Measurements from ENCODE around the gene LIMS4.
"Not testable (repeated sequence)": the region's sequence is repeated elsewhere in the genome, so short reads cannot be mapped to it uniquely, and the experiment has no call there.

LIMS4 gene

DNA sequence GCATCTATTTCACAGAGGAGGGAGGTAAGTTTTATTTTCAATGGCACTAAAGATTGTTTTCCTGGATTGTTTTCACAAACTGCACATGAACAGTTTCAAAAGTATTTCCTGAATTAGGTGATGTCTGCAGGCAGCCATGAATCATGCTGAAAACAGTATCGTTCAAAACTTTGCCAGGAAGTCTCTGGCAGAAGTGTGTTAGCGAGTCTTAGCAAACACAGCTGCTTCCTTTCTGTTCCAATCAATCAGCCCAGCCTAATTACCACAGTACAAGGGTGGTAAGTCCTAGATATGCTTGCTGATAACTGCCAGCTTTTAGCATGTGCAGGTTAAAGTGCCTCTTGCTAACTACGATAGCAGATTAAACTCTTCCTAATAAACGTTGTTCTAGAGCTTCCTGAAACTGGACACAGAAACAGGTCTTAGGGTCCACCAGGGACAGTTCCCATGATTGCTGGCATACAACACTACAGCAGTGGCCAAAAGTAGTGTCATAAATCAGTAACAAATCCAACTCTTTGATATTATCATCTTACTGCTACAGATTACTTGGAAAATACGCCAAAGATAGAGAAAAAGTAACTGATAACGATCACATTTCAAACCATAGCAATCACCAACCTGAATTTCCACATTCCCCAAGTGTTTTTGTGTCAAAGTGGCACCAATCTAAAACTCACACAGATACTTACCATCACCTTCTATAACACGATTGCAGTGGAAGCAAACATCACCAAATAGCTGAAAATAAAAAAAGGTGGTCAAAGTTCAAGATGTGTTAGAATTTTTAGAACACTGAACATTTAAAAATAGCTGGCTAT is 23.3 kb downstream of the LIMS4 start:
- not testable (repeated sequence) for DNase-seq

- DNase-seq: not testable (repeated sequence)
Measured at GRCh38 chr2:110446644-110447043, 26.0 kb downstream of the LIMS4 start.

GRCh38 chr2:110443305-110444005 is 29.2 kb downstream of the LIMS4 start:
- DNase-seq: not testable (repeated sequence)

GRCh38 chr2:110441905-110442304 is 30.7 kb downstream of the LIMS4 start:
- not testable (repeated sequence) for DNase-seq

DNA sequence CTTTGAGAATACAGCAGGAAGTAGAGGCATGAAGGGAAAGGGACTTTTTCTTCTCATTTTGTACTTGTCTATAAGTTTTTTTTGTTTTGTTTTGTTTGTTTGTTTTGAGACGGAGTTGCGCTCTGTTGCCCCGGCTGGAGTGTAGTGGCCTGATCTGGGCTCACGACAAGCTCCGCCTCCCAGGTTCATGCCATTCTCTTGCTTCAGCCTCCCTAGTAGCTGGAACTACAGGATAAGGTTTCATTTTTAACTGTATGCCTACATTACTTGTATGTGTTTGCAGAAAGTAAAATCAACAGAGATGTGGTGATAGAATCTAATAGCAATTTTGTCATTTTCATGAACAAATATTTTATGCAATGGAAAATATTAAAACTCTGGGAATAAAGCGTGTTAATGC is 38.1 kb downstream of the LIMS4 start:
- not testable (repeated sequence) for DNase-seq

DNA sequence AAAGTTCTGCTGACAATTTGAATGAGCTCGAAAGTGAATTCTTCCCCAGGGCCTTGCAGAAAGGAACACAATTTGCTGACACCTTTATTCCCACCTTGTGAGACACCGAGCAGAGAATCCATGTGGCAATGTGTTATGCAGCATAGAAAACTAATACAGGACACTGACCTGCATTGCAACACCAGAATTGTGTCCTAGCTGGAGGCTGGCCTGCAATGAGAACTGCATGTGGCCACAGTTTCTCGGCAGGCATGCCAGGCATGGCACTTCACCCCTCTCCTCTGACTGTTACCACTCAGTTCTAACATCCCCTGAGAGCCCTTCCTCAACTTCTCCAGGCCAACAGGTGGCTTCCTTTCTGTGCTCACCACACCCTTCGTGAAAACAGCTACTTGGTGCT is 46.9 kb downstream of the LIMS4 start:
- DNase-seq: not testable (repeated sequence)

- not testable (repeated sequence) for DNase-seq
Measured at GRCh38 chr2:110424421-110424820, 48.2 kb downstream of the LIMS4 start.

GRCh38 chr2:110423574-110423962 is 49.0 kb downstream of the LIMS4 start:
- not testable (repeated sequence) for DNase-seq

- not testable (repeated sequence) for DNase-seq
Measured at GRCh38 chr2:110422852-110423573, 49.6 kb downstream of the LIMS4 start.

DNA sequence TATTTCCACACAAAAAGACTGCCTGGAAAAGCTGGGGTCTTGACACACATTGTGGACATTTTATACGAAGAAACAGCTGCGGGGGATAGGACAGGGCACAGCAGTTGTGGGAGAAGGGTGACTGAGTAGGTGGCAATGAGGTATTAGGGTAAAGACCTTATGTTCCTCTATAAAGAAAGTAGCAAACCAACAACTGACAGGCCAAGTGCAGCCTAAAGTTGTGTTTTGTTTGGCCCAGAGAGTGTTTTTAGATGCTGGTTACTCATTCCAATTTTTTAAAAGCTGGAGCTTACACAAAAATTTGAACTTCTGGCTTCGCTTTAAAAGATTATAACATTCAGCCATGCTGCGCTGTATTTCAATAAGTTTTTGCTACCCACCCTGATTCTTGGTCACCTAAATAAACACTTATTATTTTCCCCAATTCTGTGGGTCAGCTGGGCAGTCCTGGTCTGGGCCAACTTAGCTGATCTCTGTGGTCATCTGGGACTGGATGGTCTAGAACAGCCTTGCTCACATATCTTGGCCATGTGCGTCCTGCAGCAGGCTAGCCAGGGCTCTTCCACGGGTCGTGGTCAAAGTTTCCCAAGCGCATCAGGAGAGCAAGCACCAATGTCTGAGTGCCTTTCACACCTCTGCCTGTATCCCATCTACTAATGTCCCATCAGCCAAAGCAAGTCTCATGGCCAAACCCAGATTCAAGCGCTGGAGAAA is 51.8 kb downstream of the LIMS4 start:
- DNase-seq: not testable (repeated sequence)

DNA sequence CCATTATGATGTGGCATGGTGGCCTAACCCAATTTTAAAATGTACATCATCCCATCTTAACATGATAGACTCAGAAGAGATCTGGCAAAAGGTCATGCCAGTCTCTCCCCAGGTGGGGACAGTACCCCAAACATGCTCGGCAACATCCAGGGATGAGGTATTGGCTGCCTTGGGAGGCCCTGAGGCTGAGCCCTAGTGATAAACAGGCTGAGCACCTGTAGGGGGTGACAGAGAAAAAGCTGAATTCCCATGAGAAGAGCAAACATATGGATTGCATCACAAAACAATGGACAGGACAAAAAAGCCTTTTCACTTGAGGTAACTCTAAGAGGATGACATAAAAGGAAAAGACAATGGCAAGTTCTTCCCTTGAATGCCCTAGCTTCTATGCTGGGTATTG is 65.5 kb downstream of the LIMS4 start:
- not testable (repeated sequence) for DNase-seq

GRCh38 chr2:110404988-110405387 is 67.6 kb downstream of the LIMS4 start:
- not testable (repeated sequence) for DNase-seq

- not testable (repeated sequence) for DNase-seq
Measured at GRCh38 chr2:110404246-110404645, 68.4 kb downstream of the LIMS4 start.

GRCh38 chr2:110401001-110401618 is 71.5 kb downstream of the LIMS4 start:
- DNase-seq: not testable (repeated sequence)

GRCh38 chr2:110399378-110399777 is 73.2 kb downstream of the LIMS4 start:
- DNase-seq: not testable (repeated sequence)

DNA sequence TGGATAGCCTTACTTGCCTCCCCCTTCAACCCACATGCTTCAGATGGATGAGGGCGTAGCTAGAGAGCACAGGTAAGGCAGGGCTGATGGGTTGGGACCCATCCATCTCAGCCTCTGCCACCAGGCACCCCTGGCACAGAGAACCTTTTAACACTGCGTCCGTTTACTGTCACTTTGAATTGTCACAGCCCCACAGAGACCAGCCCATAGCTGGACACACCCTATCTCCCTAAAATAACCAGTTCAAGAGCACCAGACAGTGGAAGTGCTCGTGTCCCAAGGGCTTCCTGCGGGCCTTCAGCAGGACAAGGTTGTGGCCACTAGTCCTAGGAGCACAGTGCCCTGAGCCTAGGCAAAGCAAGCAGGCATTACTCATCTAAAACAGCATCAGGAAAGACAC is 76.6 kb downstream of the LIMS4 start:
- not testable (repeated sequence) for DNase-seq

All from effector CD8-positive, alpha-beta T cell (primary cell).